Stimulated activated CD8-positive, alpha-beta memory T cell treated with anti-CD3 and anti-CD28 coated beads, Interleukin-2, amount 100 ng/mL, for 48 hours (primary cell): Measurements from ENCODE around the gene TALDO1.
A peak's percentile ranks its signal among the peaks of the same experiment; 100 is the strongest.

Source experiments
- DNase-seq, 2 donors: peaks; one replicate each; pipeline ENCODE4 v3.0.0-alpha.2; 2020; ENCODE audit warnings: low read depth in 2 of 2

The TALDO1 gene

DNA sequence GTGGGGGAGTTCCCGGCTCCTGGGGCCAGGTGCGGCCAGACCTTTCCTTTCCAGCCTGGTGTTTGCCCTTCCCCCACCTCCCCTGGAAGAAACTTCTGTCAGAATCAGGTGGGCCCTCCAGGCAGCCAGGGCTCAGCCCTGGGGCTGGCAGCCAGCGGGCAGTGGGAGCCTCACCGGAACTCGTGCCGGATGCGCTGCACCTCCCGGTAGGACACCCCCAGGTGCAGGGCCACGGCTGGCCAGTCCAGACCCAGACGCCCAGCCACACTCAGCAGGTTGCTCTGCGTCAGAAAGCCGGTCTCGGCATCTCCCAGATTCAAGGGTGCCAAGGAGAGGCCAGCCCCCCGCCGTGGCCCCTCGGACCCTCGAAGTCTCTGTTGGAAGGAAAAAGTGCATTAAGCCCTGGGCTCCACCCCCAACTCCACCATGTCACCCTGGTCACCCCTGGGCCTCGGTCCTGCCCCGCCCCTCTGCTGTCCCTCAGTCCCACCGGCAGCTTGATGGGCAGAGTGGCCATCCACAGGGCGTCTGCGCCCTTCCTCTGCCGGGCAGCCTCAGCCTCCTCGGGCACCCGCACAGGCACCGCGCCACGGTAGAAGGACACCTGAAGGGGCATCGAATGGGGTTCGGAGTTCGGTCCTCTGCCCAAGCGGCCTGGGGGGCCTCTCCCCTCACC lies 52.5 kb downstream of the TALDO1 start:
- no peak for DNase-seq

DNA sequence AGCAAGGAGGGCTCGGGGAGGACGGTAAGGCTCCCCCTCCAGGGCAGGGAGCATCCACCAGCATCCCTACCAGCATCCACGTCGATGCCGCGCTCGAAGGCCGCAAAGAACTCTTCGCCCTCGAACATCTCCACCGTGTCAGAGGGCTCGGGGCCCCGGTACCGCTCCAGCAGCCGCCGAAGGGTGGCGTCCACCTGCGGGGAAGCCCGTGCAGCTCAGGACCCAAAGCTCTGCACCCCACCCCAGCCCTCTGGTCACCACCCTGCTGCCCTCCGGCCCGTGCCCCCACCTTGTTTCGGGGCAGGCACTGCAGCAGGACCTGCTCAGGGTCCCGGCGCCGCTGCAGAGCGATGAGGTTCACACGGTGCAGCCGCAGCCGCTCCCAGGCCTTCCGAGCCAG lies 53.2 kb downstream of the TALDO1 start:
- no peak for DNase-seq

DNA sequence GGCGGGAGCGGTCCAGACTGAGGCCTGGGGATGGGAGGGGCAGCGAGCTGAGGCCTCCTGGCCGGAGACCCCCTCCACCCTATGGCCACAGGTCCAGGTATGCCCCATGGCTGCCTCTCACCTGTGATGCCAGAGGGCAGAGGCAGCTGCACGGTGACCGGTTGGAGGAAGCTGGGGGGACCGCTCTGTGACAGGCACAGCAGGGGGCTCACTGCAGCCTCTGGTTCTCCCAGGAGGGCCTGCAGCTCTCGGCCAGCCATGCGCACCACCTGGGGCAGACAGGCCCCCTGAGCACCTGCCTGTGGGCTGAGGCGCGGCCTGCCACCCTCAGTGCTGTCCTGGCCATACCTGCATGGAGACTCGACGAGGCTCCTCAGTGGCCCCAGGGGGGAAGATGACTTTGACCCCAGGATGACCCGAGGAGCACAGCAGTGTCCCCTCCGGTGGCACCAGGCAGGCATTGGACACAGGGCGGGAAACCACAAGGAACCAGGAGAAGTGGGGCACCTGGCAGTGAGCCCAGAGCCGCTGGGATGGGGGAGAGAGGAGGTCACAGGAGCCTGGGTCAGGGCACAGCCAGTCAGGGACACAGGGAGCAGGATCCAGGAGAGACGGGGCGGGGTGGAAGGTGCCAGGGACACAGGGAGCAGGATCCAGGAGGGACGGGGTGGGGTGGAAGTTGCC lies 54.0 kb downstream of the TALDO1 start:
- DNase-seq, result no peak

DNA sequence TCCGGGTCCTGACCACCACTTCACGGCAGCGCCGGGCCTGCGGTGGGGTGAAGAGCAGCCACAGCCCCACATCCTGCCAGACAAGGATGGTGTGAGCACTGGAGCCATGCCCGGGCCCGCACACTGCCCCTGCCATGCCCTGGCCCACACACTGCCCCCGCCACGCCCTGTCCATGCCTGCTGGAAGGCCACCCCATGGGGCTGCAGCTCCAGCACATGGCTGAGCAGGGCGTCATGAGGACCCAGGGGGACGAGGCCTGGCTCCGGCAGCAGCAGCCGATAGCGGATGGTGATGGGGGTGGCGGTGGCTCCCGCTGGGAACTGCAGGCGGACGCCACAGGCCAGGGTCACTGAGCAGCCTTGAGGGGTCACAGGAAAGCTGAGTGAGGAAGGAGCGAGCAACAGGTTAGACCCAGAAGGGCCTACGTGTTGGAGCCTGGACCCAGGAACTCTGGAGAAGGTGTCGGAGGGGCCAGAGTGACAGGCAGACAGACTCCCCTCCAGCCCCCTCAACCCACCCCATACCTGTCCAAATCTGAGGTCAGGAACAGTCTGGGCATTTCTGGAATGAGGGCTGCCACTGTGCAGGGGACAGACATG lies 54.9 kb downstream of the TALDO1 start:
- no peak for DNase-seq

DNA sequence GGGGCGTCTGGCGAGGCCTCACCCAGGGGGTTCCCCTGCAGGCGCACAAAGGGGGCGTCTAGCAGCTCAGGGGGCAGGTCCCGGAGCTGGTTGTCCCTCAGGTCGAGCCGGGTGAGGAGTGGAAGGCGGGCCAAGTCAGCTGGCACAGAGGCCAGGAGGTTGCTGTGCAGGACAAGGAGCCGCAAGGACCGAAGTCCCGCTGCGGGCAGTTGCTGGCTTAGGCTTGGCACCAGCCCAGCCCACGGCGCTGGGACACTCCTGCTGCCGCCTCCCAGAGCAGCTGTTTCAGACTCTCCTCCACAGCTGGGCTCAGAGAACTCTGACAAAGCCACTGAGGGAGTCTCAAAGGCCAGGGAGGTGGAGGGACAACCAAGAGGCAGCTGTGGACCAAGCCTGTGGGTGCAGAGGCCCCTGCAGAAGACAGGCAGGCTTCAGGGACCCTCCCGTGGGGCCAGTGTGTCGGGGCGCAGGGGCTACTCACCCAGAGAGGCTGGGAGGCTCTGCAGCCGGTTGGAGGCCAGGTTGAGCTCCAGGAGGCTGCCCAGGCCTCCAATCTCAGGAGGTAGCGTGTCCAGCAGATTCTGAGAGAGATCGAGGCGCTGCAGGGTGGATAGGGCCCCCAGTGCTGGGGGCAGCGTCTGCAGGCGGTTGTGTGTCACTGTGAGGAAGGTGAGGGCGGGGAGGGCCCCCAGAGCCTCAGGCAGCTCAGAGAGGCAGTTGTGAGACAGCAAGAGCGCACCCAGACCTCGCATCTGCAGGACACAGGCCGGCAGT lies 55.6 kb downstream of the TALDO1 start:
- no peak for DNase-seq

DNA sequence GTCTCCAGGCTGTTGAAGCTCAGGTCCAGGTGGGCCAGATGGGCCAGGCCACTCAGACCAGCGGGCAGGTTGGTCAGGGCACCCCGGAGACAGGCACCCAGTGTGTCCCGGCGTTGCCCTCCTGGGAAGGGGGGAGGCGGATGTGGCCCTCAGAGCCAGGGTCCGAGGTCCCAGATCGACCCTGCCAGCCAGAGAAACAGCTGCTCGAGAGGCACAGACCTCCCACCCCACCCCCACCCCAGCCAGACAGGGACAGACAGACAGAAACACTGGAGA lies 56.1 kb downstream of the TALDO1 start:
- DNase-seq, result no peak

DNA sequence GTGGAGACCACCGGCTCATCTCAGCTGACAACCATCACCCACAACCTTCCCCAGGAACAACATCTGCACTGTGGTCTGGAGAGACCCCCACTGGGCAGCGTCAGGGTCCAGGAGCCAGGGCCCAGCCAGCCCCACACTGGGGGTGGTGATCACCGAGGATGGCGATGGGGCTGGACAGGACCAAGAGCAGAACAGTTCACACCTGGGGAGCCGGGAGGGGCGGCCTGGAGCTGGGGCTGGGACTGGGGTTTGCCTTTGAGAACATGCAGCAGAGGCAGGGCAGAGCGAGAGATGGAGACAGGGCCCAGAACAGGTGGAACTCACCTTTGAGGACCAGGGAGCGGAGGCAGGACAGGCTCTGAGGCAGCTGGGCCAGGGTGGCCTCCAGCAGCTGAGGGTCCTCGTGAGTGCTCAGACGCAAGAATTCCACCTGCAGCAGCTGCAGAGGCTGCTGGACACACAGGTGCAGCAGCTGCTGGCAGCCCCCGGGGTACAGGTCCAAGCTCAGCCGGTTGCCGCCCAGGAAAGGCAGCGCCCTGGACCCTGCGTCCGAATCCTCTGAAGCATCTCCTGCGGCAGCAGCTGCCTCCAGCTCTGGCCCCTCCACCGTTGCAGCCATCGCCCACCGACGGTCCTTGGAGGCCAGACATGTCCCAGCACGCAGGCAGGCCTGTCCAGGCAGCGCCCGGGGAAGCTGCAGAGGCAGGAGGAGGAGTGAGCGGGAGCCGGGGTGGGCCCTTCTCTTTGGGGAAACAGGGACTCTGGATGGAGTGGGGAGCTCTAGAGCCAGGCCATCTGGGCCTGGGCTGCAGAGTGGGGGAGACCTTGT lies 56.7 kb downstream of the TALDO1 start:
- DNase-seq, result no peak

DNA sequence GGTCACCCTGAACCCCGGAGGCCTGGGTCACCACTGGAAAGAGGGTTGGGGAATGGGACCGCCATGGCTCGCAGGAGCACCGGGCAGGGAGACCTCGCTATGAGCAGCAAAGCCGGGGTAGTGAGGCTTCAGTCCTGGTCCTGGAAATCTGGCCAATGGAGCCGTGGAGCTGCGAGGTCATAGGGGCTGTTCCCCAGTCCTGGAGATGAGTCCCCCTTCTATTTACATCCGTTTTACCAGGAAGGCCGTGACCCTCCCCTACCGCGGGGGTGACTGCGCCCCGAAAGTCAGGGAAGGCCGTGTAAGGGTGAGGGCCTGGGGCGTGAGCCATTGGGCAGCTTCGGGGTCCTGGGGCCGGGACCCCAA lies 57.3 kb downstream of the TALDO1 start:
- DNase-seq, result no peak

DNA sequence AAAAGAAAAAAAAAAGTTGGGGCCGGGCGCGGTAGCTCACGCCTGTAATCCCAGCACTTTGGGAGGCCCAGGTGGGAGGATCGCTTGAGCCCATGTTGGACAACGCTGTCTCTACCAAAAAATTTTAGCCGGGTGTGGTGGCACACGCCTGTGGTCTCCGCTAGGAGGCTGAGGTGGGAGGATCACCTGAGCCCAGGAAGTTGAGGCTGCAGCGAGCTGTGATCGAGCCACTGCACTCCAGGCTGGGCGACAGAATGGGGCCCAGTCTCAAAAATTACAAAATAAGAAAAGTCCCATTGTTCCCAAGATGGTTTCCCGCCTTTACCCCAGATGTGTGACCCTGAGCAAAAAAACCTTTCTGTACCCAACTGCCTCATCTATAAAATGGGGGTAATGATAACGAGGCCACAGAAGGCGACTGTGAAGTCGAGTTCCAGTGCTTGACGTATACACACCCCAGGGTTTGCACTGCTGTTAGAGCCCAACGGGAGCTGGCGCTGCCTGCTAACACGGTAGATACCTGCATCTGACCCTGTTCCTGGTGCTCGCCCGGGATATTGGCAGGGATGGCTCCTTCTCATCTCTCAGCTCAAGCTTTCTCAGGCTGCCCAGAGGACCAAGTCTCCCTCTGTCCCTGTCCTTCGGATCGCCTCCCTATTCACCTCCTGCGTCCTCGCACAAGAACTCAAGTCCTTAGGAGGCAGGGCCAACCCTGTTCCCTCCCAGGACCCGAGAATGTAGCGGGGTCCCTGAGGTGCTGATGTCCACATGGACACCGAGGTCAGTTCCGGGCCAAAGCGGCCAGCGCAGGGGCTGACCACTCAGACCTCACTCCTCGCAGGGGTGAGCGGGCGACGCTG lies 61.4 kb downstream of the TALDO1 start:
- no peak for DNase-seq

DNA sequence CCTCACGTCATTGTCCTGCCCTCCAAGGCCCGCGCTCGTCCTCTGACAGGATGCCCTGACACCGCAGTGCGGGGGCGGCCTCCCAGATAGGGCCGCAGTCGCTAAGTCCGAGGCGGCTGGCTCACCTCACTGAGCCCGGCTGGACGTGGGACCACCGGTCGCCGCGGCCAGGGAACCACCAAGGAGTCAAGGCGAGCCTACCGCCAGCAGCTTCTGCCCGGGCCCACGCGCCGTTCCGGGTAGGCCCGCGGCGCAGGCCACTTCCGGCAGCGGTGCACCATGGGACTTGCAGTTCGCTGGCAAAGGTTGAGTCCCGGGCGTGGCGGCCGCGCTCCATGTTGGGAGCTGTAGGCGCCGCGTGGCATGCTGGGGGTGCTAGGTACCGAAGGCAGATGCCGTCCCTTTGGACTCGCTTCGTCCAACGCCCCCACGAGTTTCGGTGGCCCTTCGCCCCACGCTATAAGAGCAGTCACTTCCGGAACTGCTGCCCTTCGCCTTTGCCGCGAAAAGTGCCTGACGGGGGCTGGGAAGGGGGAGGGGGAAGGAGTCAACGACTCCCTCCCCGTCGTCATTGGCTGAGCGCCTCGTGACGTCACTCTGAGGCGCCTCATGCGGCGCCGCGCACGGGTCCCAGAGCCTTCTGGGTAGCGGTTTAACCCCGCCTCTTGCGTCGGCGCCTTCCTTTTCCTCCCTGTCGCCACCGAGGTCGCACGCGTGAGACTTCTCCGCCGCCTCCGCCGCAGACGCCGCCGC lies 62.2 kb downstream of the TALDO1 start, which contains the start of gene RPLP2:
TSS of gene RPLP2 (plus strand) at position 681 of the 753 bp plus-strand sequence. CDS start 268 bp downstream, outside the sequence.
- peak; percentile 96 to 98 for DNase-seq

DNA sequence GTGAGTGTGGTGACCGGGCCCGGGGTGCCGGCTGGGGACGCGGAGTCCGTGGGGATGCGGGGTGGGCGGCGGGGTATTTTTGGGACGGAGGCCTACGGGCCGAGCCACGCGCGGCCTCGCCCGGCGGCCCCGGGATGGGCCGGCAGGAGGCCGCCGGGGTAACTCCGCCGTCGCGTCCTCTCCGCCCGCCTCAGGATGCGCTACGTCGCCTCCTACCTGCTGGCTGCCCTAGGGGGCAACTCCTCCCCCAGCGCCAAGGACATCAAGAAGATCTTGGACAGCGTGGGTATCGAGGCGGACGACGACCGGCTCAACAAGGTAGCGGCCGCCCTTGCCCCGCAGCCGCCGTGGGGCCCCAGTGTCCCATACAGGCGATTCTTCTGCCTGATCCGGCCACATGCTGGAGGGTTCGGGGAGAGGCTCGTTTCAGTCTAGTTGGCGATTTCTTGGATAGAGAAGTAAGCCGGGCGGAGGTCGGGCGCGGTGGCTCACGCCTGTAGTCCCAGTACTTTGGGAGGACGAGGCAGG lies 62.8 kb downstream of the TALDO1 start:
- DNase-seq, result no peak

DNA sequence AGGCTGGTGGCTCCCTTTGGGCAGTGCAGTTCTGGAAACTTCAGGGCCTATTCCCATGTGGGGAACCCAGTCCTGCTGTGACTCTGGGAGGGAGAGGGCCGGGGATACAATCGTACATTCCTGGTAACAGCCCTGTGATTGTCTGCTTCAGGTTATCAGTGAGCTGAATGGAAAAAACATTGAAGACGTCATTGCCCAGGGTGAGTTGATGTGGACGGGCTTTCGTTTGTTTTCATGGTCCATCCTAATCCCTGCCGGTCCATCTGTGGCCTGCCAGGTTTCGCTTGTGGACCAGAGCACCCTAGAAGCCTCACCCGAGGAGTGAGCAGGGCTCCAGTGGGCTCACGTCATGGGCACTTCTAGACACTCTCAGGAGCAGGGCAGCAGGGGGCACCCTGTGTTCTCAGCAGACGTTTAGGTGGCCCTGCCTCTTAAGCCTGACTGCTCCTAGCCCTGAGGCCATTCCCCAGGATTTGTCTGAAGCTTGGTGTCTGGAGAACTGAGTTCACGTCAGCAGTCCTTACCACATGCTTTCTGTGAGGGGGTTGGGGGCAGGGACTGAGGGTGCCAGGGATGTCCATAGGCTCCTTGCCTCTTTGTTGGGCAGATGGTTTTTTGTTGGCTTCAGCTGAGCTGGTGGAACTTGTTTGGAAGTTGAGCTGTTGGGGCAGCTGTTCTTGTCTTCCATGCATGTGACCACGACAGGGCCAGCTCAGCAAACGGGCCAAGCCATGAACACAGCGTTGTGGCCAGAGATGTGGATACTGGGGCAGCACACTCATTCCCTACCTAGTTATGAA lies 64.4 kb downstream of the TALDO1 start:
- no peak for DNase-seq

DNA sequence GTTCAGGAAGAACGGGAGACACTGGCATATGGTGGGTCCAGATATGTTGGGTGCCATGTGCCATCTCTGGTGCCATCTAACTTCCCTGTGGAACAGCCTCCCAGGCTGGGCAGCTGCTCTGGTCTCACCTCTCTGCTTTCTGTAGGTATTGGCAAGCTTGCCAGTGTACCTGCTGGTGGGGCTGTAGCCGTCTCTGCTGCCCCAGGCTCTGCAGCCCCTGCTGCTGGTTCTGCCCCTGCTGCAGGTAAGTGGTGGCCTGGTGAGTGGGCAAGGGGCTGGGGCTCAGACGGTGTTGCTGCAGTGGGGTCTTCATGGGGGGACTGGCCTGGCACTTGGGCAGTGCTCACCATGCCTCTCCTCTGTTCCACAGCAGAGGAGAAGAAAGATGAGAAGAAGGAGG lies 65.1 kb downstream of the TALDO1 start:
- no peak for DNase-seq

DNA sequence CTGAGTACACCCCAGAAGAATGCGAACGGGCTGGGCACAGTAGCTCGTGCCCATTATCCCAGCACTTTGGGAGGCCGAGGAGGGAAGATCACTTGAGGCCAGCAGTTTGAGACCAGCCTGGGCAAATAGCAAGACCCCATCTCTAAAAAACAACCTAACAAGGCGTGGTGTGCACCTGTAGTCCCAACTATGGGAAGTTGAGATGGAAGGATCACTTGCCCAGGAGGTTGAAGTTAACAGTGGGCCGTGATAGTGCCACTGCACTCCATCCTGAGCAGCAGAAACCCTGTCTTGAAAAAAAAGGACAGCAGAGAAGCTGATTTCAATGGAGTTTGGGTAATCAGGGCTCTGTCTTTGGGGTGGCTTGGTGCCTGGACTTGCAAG lies 65.8 kb downstream of the TALDO1 start:
- DNase-seq, result no peak

DNA sequence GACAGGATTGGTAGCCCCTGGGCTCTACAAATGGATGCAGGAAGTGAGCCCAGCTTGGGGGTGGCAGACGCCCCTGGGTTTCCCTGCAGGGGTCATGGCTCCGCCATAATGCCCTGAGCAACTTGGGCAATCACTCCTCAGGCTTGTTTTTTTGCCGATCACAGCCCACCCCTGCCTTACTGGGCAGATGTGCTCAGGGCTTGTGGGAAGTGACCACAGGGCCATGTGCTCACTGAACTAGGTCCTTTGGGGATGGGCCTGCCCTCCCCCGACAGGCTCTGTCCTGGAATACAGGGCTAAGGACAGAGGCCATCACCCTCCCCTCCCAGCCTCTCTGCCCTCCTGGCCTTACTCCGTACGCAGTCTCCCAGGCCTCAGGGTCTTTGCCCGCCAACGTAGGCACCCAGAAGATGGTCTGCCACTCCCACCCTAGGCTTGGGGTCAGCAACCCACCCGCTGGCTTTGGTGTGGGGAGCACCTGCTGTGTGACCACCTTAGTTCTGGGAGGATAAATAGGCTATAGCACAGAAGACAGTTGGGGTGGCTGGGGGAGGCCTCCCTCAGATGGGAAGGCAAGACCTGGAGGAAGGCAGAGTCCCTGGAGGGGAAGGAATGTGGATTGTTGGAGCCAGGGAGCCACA lies 66.3 kb downstream of the TALDO1 start:
- no peak for DNase-seq
